Urinary bladder (tissue), 4 donors: ENCODE results near the gene CORO2B. TPM values are rescaled to one million over a fixed set of nuclear protein-coding genes. Genes with fewer than 3 reads are reported as not detected.

Experiments
- DNase-seq: peaks from one replicate; pipeline ENCODE4 v3.0.0-alpha.2; 2015; ENCODE audit errors: extremely low spot score
- H3K27ac ChIP-seq: one replicate; pipeline ENCODE4 v1.5.1; 2013; ENCODE audit warnings: low read depth, mild to moderate bottlenecking, moderate library complexity
- H3K36me3 ChIP-seq: one replicate; pipeline ENCODE4 v1.6.1; 2013; ENCODE audit warnings: mild to moderate bottlenecking, moderate library complexity; ENCODE audit not compliant: insufficient read depth
- H3K4me1 ChIP-seq: one replicate; pipeline ENCODE4 v1.6.1; 2013; ENCODE audit warnings: mild to moderate bottlenecking, moderate library complexity; ENCODE audit not compliant: insufficient read depth
- H3K4me3 ChIP-seq: one replicate; pipeline ENCODE4 v1.5.1; 2013; ENCODE audit warnings: low read depth, low read length
- WGBS: extraction: QIAGEN DNeasy Blood & Tissue Kit; methylation state at CpG from one replicate; pipeline ENCODE4 v1.1.7; 2013; 5-methylcytosine and 5-hydroxymethylcytosine counted together
- polyA plus RNA-seq: library from polyadenylated mRNA; stranded (reverse); fragments of 200-250 nt; gene quantifications from one replicate; pipeline ENCODE4 v1.2.3, GENCODE V29; 2013
- total RNA-seq: library from RNA; depleted of rRNA; stranded (reverse); fragments of >200 nt; gene quantifications from one replicate; pipeline ENCODE4 v1.2.3, GENCODE V29; 2014
- donor health status: healthy with polysubstance abuse.
- donor health status: healthy.

CORO2B gene
- total and polyA plus RNA-seq, 2 donors: 4.2 to 6.4 TPM

GRCh38 chr15:68617777-68618176 is 39.0 kb downstream of the CORO2B start:
- H3K4me1 ChIP-seq: no peaks in the 10 kb centered on the region
- DNase-seq: no peak
- no peak overlapping the region for H3K27ac ChIP-seq
- 98% methylated on average over 1 of the region's 1 CpG for WGBS
- no peak overlapping the region for H3K4me3 ChIP-seq
- no peaks in the 10 kb centered on the region for H3K36me3 ChIP-seq

DNA sequence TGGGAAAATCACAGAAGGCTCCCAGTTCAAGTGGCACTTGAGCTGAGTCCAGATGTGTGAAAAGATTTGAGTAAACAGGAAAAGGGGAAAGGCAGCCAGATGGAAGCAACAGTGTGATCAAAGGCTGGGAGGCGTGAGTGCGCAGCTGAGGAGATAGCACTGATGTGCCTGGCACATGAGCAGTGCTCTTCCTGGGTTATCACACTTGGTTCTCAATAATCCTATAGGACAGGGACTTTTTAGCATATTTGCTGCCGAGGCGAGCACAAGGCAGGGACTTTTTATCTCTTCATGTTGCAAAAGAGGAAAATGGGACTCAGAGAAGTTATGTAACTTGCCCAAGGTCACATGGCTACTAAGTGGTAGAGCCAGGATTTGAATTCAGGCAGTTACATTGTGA is 39.6 kb downstream of the CORO2B start:
- no peaks in the 10 kb centered on the region for H3K36me3 ChIP-seq
- 50% methylated on average over 4 of the region's 4 CpGs for WGBS
- DNase-seq: no peak
- H3K4me1 ChIP-seq: no peaks in the 10 kb centered on the region
- H3K4me3 ChIP-seq: no peak overlapping the region
- no peak overlapping the region for H3K27ac ChIP-seq

DNA sequence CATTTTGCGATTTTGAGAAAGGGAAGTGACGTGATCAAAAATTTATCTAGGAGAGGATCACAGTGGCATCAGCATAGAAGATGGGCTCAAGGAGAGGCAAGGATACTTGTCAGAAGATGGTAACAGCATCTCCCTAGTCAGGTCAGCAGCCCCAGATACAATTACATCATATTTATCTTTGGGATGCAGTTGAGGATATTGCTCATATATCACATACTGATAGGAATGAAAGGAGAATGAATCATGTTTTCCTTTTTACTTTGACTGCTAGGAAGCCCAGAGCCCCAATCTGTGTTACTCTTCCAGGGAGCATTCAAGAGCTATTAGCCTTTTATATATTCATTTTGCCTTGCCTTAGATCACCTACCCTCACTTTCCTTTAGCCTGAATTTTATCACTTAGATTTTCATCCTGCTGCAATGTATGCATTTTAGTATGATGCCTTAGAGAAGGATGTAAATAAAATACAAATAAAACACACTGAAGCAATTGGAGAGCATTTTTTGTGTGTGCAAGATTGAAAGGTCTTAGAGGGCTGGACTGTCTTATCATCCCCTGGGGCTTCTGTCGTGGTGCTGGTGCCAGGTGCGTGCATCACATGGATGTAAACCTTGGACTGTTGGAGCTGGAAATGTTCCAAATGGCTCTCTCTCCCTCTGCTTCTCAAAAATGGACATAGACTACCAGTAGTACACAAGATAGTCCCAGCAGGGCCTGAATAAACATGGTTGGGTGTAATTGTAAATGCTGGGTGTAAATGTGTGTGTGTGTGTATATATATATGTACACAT is 40.3 kb downstream of the CORO2B start:
- 80% methylated on average over 4 of the region's 4 CpGs for WGBS
- Histone ChIP-seq H3K4me1 (no peaks in the 10 kb centered on the region), H3K36me3 (no peaks in the 10 kb centered on the region), H3K4me3 (no peak overlapping the region), H3K27ac (no peak overlapping the region)
- no peak for DNase-seq

DNA sequence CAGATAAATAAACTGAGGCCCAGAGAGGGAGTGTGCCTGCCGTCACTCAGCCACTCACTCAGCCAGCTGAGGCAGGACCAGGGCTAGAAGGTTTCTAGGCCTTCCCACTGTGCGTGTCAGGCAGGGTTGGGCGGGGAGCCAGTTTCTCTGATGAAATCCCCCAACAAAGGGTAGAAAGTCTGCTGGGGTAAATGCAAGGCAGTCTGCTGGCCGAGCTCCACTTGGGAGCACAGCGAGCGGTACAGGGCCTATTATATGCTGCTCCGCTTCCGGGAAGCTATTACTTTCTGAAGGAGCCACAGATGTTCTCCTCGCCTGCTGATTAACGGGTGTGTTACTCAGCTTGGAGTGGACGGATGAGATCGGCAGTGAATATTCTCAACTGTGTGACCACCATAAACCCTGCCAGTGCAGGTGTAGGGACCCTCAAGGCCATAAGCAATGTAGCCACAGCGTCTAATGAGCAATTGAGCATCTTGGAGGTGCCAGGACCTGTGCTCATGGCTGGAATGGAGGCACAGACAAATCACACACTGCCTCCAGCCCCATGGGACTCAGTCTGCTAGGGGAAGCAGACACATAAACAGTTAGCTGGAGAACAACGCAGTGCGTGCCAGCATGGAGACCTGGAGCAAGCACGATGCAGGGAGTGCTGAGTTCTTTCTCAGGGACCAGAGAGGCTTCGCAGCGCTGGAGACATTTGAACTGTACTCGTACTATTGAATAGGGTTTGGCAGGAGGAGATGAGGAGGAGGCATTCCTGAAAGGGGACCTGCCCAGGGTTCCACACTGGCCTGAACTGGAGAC is 42.1 kb downstream of the CORO2B start:
- Histone ChIP-seq H3K36me3 (no peaks in the 10 kb centered on the region), H3K4me1 (no peaks in the 10 kb centered on the region), H3K4me3 (no peak overlapping the region), H3K27ac (no peak overlapping the region)
- WGBS: 54% methylated on average over 19 of the region's 19 CpGs
- DNase-seq: no peak

DNA sequence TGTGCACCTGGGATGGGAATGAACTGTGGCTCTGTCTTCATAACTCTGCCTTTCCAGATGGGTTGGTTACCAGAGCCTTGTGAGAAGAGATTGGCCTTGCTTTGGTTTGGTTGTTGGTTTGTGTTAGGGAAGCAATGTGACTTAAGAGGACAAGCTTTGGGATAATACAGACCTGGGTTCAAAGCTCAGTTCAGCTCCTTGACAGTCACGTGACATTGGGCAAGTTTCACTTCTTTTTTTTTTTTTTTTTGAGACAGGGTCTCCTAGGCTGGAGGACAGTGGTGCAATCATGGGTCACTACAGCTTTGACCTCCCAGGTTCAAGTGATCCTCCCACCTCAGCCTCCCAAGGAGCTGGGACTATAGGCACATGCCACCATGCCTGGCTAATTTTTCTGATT is 42.7 kb downstream of the CORO2B start:
- Histone ChIP-seq H3K4me1 (no peaks in the 10 kb centered on the region), H3K36me3 (no peaks in the 10 kb centered on the region), H3K27ac (no peak overlapping the region), H3K4me3 (no peak overlapping the region)
- 94% methylated on average over 1 of the region's 1 CpG for WGBS
- no peak for DNase-seq

DNA sequence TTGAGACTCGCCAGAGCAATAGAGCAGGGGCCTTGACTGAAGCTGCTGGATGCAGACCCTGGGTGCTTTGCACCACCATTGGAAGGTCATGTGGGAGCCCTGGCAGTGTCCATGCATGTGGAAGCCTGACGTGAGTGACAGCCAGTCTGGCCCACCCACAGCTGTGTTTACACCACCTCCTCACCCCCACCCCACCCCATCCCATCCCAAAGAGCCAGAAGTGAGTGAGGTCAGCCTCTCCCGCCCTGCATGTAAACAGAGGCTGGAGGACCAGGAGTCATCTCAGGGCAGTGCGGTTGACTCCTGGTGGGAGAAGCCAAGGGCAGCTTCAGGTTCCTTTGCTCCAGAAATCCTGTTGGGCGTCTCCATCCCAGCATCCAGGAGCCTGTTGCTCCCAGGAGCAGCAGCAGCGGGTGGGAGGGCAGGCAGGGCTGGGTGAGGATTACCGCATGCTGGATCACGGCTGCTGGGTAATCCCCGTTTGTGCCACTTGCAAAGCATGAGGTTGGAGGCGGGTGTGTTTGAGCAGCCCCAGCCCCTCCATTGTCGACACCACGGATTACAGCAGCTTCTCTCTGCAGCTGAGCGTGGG is 44.6 kb downstream of the CORO2B start:
- no peaks in the 10 kb centered on the region for H3K36me3 ChIP-seq
- no peaks in the 10 kb centered on the region for H3K4me1 ChIP-seq
- WGBS: 40% methylated on average over 13 of the region's 13 CpGs
- no peak overlapping the region for H3K27ac ChIP-seq
- no peak for DNase-seq
- no peak overlapping the region for H3K4me3 ChIP-seq

GRCh38 chr15:68625853-68626252 is 47.1 kb downstream of the CORO2B start:
- WGBS: 84% methylated on average over 4 of the region's 4 CpGs

DNA sequence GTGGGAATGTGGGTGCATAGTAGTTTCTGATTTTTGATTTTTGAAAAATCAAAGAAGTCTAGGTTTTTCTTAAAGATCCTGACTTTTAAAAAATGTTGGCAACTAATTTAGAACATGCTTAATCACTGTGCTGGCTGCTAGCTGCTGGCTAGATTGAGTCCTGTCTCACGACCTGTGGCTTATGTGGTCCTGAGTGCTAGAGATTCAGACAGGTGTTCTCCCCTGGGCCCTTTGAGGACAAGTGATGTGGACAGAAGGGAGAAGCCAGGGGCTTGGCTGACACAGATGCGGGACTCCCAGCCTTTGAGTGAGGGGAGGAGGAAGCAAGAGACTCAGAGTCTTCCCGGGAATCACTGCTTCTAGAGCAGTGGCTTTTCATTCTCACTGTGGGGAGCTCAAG is 47.5 kb downstream of the CORO2B start:
- no peaks in the 10 kb centered on the region for H3K36me3 ChIP-seq
- no peak overlapping the region for H3K27ac ChIP-seq
- no peak for DNase-seq
- H3K4me1 ChIP-seq: no peaks in the 10 kb centered on the region
- WGBS: 80% methylated on average over 3 of the region's 3 CpGs
- no peak overlapping the region for H3K4me3 ChIP-seq

More at GRCh38 chr15:68625853-68626252, 47.1 kb downstream of the CORO2B start:
- no peak overlapping the region for H3K27ac ChIP-seq
- DNase-seq: no peak
- no peaks in the 10 kb centered on the region for H3K4me1 ChIP-seq
- H3K4me3 ChIP-seq: no peak overlapping the region
- no peaks in the 10 kb centered on the region for H3K36me3 ChIP-seq

- 88% methylated on average over 3 of the region's 3 CpGs for WGBS
- Histone ChIP-seq H3K4me1 (no peaks in the 10 kb centered on the region), H3K4me3 (no peak overlapping the region), H3K36me3 (no peaks in the 10 kb centered on the region), H3K27ac (no peak overlapping the region)
- no peak for DNase-seq
Measured at GRCh38 chr15:68626739-68627138, 47.9 kb downstream of the CORO2B start.

DNA sequence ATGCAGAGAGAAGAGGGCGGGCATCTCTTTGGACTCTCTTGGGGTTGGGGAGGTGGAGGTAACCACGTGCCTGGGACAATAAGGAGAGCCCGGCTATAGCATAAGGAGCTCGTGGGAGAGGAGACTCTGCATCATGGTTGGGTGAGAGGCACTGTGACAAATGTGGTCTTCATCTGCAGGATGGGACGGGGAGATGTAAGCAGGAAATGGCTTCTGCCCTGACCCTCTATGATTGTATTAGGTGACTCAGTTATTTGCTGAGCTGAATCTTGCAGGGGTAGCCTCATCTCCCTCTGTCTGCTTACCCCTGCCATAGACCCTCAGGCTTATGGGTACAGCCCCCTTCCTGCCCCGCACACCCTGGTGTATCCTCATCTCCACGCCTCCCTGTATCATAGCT is 48.7 kb downstream of the CORO2B start:
- no peak for DNase-seq
- no peak overlapping the region for H3K27ac ChIP-seq
- H3K4me1 ChIP-seq: no peaks in the 10 kb centered on the region
- H3K4me3 ChIP-seq: no peak overlapping the region
- 95% methylated on average over 7 of the region's 7 CpGs for WGBS
- H3K36me3 ChIP-seq: no peaks in the 10 kb centered on the region

DNA sequence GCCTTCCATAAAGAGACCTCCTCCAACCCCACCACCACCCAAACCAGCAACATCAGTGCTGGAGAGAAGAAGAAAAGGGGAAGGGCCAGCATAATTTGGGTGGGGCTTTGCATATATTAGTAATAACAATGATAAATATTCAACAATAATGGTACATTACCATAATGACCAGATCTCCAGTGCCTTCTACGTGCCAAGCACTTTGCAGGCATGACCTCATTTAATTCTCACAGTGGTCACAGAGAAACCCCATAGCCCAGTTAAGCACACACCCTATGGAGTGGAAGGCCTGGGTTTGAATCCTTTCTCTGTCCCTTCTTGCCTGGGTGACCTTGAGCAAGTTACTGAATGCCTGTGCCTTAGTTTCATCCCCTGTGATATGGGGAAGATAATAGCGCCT is 49.2 kb downstream of the CORO2B start:
- Histone ChIP-seq H3K27ac (no peak overlapping the region), H3K4me1 (no peaks in the 10 kb centered on the region), H3K36me3 (no peaks in the 10 kb centered on the region), H3K4me3 (no peak overlapping the region)
- DNase-seq: no peak
- WGBS: 95% methylated on average over 2 of the region's 2 CpGs

DNA sequence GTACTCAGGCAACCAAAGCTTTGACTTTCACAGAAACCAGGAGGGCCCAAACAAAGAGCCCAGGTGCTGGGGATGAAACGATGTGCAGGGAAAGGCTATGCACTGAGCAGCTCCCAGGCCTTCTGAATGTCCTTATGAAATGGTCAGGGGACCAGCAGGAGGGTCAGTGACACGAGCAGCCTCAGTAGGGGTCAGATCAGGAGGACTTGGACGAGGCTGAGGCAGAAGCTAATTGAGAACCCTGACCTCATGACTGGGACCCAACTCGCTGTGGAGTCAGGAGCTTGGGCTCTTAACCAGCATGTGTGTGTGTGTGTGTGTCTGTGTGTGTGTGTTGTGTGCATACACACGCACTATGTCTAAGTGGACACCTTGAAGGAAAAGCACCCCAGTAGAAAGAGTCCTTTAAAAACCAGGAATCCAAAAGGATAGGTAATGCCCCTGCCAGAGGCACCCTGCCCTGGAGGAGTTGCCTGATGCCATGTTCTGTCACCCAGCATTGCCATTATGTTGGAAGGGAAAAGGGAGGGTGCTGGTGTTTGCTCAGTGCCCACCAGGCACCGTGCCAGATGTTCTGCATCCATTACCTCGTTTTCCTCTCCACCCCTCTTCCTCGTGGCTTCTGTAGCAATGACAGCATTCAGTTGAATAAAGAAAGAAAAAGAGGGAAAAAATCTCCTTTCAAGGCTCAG is 50.9 kb downstream of the CORO2B start:
- H3K36me3 ChIP-seq: no peaks in the 10 kb centered on the region
- DNase-seq: no peak
- H3K27ac ChIP-seq: no peak overlapping the region
- H3K4me1 ChIP-seq: no peaks in the 10 kb centered on the region
- 85% methylated on average over 8 of the region's 8 CpGs for WGBS
- no peak overlapping the region for H3K4me3 ChIP-seq

- Histone ChIP-seq H3K4me3 (no peak overlapping the region), H3K36me3 (no peaks in the 10 kb centered on the region), H3K4me1 (no peaks in the 10 kb centered on the region), H3K27ac (no peak overlapping the region)
- no peak for DNase-seq
- 90% methylated on average over 9 of the region's 9 CpGs for WGBS
Measured at GRCh38 chr15:68630211-68630555, 51.4 kb downstream of the CORO2B start.
